Measurements from ENCODE around the gene MAPK8IP2. TPM values are rescaled to one million over a fixed set of nuclear protein-coding genes. Genes with fewer than 3 reads are reported as not detected.

The MAPK8IP2 gene
- total and polyA plus RNA-seq, 7 donors, result 0.12 to 0.34 (median 0.16) TPM

DNA sequence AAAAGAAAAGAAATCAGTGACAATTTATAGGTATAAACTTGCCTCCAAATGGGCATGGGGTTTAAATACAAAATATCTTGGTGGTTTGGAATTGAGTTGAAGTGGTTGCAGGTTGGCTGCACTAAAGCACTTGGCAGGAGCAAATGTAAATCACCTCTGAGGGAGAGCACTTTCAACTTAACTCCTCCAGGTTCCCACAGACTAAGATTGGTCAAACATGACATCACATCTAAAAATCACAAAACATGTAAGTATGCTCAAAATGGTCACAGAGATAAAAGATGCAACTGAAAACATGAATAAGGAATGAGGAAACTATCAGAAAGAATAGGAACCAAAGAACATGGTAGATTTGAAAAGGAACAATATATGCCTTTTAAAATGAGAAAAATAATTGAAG, 59.7 kb downstream of the MAPK8IP2 start:
- Histone ChIP-seq H3K4me1 (no peaks in the 10 kb centered on the region), H3K9me3 (no peaks in the 10 kb centered on the region), H3K27ac (no peak overlapping the region), H3K4me3 (no peak overlapping the region), H3K36me3 (ENCODE audit: insufficient read depth in 1 of 2, low read depth in 1 of 2) (no peaks in the 10 kb centered on the region), H3K27me3 (ENCODE audit: insufficient read depth in 3 of 3, low read length in 2 of 3) (peaks cover 0 to 34% (median 0%) of the 10 kb centered on the region in 3 donors)
- TF ChIP-seq, protein P1, sequence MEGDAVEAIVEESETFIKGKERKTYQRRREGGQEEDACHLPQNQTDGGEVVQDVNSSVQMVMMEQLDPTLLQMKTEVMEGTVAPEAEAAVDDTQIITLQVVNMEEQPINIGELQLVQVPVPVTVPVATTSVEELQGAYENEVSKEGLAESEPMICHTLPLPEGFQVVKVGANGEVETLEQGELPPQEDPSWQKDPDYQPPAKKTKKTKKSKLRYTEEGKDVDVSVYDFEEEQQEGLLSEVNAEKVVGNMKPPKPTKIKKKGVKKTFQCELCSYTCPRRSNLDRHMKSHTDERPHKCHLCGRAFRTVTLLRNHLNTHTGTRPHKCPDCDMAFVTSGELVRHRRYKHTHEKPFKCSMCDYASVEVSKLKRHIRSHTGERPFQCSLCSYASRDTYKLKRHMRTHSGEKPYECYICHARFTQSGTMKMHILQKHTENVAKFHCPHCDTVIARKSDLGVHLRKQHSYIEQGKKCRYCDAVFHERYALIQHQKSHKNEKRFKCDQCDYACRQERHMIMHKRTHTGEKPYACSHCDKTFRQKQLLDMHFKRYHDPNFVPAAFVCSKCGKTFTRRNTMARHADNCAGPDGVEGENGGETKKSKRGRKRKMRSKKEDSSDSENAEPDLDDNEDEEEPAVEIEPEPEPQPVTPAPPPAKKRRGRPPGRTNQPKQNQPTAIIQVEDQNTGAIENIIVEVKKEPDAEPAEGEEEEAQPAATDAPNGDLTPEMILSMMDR (IDR thresholded peaks at IDR 0.05), result no peak
- intact Hi-C loops (cut with DNase I), result no loop called here
- no peak for DNase-seq
- no peak for ATAC-seq

Other genes with a start within 250 kb of the MAPK8IP2 start
- 10 to 100 TPM; 75.3 to 98.0 (median 82.8) TPM for gene SBF1, start 125.8 kb upstream of the MAPK8IP2 start, total RNA-seq
- gene SBF1, start 125.8 kb upstream of the MAPK8IP2 start, polyA plus RNA-seq, result 10 to 100 TPM; 42.1 to 58.6 (median 54.9) TPM
- gene ADM2, start 119.2 kb upstream of the MAPK8IP2 start, total RNA-seq, result under 1 TPM in 1 of 4 donors, not detected in 3; 0.21 TPM
- under 1 TPM in 2 of 3 donors, not detected in 1; 0.01 to 0.05 TPM for gene ADM2, start 119.2 kb upstream of the MAPK8IP2 start, polyA plus RNA-seq
- gene MIOX, start 113.9 kb upstream of the MAPK8IP2 start, total RNA-seq, result not detected
- not detected for gene MIOX, start 113.9 kb upstream of the MAPK8IP2 start, polyA plus RNA-seq
- gene LMF2, start 93.1 kb upstream of the MAPK8IP2 start, total RNA-seq, result 10 to 100 TPM; 16.7 to 18.6 (median 17.3) TPM
- gene LMF2, start 93.1 kb upstream of the MAPK8IP2 start, polyA plus RNA-seq, result 10 to 100 TPM; 14.9 to 24.1 (median 15.6) TPM
- 10 to 100 TPM; 19.2 to 24.2 (median 21.7) TPM for gene NCAPH2, start 92.6 kb upstream of the MAPK8IP2 start, total RNA-seq
- 10 to 100 TPM; 21.8 to 26.3 (median 23.7) TPM for gene NCAPH2, start 92.6 kb upstream of the MAPK8IP2 start, polyA plus RNA-seq
- gene SCO2, start 75.2 kb upstream of the MAPK8IP2 start, total RNA-seq, result under 1 TPM in 1 of 4 donors, not detected in 3; 0.97 TPM
- gene SCO2, start 75.2 kb upstream of the MAPK8IP2 start, polyA plus RNA-seq, result under 1 TPM in 2 of 3 donors, not detected in 1; 0.99 to 1.00 TPM
- 10 to 100 TPM in 3 of 4 donors, 1 to 10 TPM in 1; 7.1 to 18.8 (median 13.3) TPM for gene TYMP, start 70.8 kb upstream of the MAPK8IP2 start, total RNA-seq
- 10 to 100 TPM in 1 of 3 donors, 1 to 10 TPM in 2; 5.0 to 26.0 (median 7.0) TPM for gene TYMP, start 70.8 kb upstream of the MAPK8IP2 start, polyA plus RNA-seq
- gene KLHDC7B, start 54.9 kb upstream of the MAPK8IP2 start, total RNA-seq, result under 1 TPM in 1 of 4 donors, not detected in 3; 0.11 TPM
- gene KLHDC7B, start 54.9 kb upstream of the MAPK8IP2 start, polyA plus RNA-seq, result under 1 TPM in 2 of 3 donors, not detected in 1; 0.01 TPM
- not detected for gene SYCE3, start 37.9 kb upstream of the MAPK8IP2 start, total RNA-seq
- not detected for gene SYCE3, start 37.9 kb upstream of the MAPK8IP2 start, polyA plus RNA-seq
- 100 to 1,000 TPM in 3 of 4 donors, 10 to 100 TPM in 1; 75.8 to 144 (median 139) TPM for gene CPT1B, start 22.4 kb upstream of the MAPK8IP2 start, total RNA-seq
- gene CPT1B, start 22.4 kb upstream of the MAPK8IP2 start, polyA plus RNA-seq, result 10 to 100 TPM; 57.4 to 87.6 (median 70.8) TPM
- gene CHKB, start 17.9 kb upstream of the MAPK8IP2 start, total RNA-seq, result 10 to 100 TPM; 11.5 to 25.2 (median 16.3) TPM
- gene CHKB, start 17.9 kb upstream of the MAPK8IP2 start, polyA plus RNA-seq, result 10 to 100 TPM; 13.1 to 14.3 (median 13.6) TPM
- gene ARSA, start 27.4 kb downstream of the MAPK8IP2 start, total RNA-seq, result 10 to 100 TPM in 2 of 4 donors, 1 to 10 TPM in 2; 8.8 to 13.6 (median 10.4) TPM
- 10 to 100 TPM in 1 of 3 donors, 1 to 10 TPM in 2; 8.3 to 11.7 (median 9.8) TPM for gene ARSA, start 27.4 kb downstream of the MAPK8IP2 start, polyA plus RNA-seq
- 10 to 100 TPM in 3 of 4 donors, 1 to 10 TPM in 1; 7.5 to 16.3 (median 13.5) TPM for gene SHANK3, start 72.0 kb downstream of the MAPK8IP2 start, total RNA-seq
- gene SHANK3, start 72.0 kb downstream of the MAPK8IP2 start, polyA plus RNA-seq, result 1 to 10 TPM; 4.2 to 9.3 (median 4.8) TPM
- gene ACR, start 137.4 kb downstream of the MAPK8IP2 start, total RNA-seq, result under 1 TPM in 3 of 4 donors, not detected in 1; 0.26 to 0.82 (median 0.64) TPM
- gene ACR, start 137.4 kb downstream of the MAPK8IP2 start, polyA plus RNA-seq, result under 1 TPM in 2 of 3 donors, not detected in 1; 0.10 to 0.19 TPM
- gene RABL2B, start 182.8 kb downstream of the MAPK8IP2 start, total RNA-seq, result 10 to 100 TPM in 1 of 4 donors, 1 to 10 TPM in 3; 4.1 to 11.8 (median 6.0) TPM
- gene RABL2B, start 182.8 kb downstream of the MAPK8IP2 start, polyA plus RNA-seq, result 10 to 100 TPM in 2 of 3 donors, 1 to 10 TPM in 1; 7.1 to 12.7 (median 12.2) TPM

All from psoas muscle (tissue), 8 donors.